CMK (cell line): ENCODE measurements around the gene IGFL4.
"Not testable (repeated sequence)": the region's sequence is repeated elsewhere in the genome, so short reads cannot be mapped to it uniquely, and the experiment has no call there.

Experiments used
- DNase-seq: peaks from one replicate; pipeline ENCODE4 v3.0.0-alpha.2; 2010; ENCODE audit warnings: low read depth

IGFL4 gene

GRCh38 chr19:46040952-46041500, at the start of gene IGFL4:
IGFL4 (minus strand) TSS chr19:46041002; CDS start chr19:46040962, 40 bp downstream.
- no peak for DNase-seq

- DNase-seq, result no peak
These were observed 49.6 kb upstream of the IGFL4 start for GRCh38 chr19:46090444-46090843.

- no peak for DNase-seq
These were observed 48.6 kb upstream of the IGFL4 start for GRCh38 chr19:46089432-46089831.

GRCh38 chr19:46088101-46088500, 47.3 kb upstream of the IGFL4 start:
- DNase-seq, result no peak

- DNase-seq, result no peak
These were observed 45.1 kb upstream of the IGFL4 start for GRCh38 chr19:46085888-46086287.

GRCh38 chr19:46082728-46083050, 41.9 kb upstream of the IGFL4 start:
- no peak for DNase-seq

- DNase-seq, result peak; percentile 15
These were observed 41.3 kb upstream of the IGFL4 start for GRCh38 chr19:46081928-46082727.

GRCh38 chr19:46080561-46080960, 39.8 kb upstream of the IGFL4 start:
- no peak for DNase-seq

- no peak for DNase-seq
These were observed 38.8 kb upstream of the IGFL4 start for GRCh38 chr19:46079576-46079975.

- not testable (repeated sequence) for DNase-seq
These were observed 38.0 kb upstream of the IGFL4 start for GRCh38 chr19:46078573-46079332.

- DNase-seq, result no peak
These were observed 37.0 kb upstream of the IGFL4 start for GRCh38 chr19:46077815-46078167.

- DNase-seq, result peak; percentile 68
These were observed 36.4 kb upstream of the IGFL4 start for GRCh38 chr19:46076951-46077814.

- no peak for DNase-seq
These were observed 35.5 kb upstream of the IGFL4 start for GRCh38 chr19:46076031-46076880.

- DNase-seq, result no peak
These were observed 32.6 kb upstream of the IGFL4 start for GRCh38 chr19:46073268-46073922.

GRCh38 chr19:46069806-46070341, 29.1 kb upstream of the IGFL4 start:
- no peak for DNase-seq

- no peak for DNase-seq
These were observed 27.8 kb upstream of the IGFL4 start for GRCh38 chr19:46068345-46069258.

GRCh38 chr19:46067691-46068090, 26.9 kb upstream of the IGFL4 start:
- no peak for DNase-seq

GRCh38 chr19:46066471-46066870, 25.7 kb upstream of the IGFL4 start:
- no peak for DNase-seq

GRCh38 chr19:46065486-46066071, 24.8 kb upstream of the IGFL4 start:
- DNase-seq, result no peak
